Fibroblast of pulmonary artery (primary cell): ENCODE results near the gene CUBN.

ENCODE experiments used
- DNase-seq: peaks from one replicate; pipeline ENCODE4 v3.0.0-alpha.2; 2010; ENCODE audit warnings: low read depth
- H3K4me3 ChIP-seq: replicated peaks from 2 replicates; pipeline ENCODE4 v1.5.1; 2011; ENCODE audit warnings: low read depth, mild to moderate bottlenecking, control low read depth, low read length, moderate library complexity
- TF ChIP-seq, protein P1 (sequence below): IDR thresholded peaks from 2 replicates; pipeline ENCODE4 v1.5.1; 2011; ENCODE audit warnings: mild to moderate bottlenecking, control low read depth, low read length, inconsistent platforms; ENCODE audit errors: missing control alignments

CUBN gene

GRCh38 chr10:16941067-16941466 is 188.5 kb downstream of the CUBN start:
- H3K4me3 ChIP-seq = no peak overlapping the region
- DNase-seq = no peak
- TF ChIP-seq, protein P1, sequence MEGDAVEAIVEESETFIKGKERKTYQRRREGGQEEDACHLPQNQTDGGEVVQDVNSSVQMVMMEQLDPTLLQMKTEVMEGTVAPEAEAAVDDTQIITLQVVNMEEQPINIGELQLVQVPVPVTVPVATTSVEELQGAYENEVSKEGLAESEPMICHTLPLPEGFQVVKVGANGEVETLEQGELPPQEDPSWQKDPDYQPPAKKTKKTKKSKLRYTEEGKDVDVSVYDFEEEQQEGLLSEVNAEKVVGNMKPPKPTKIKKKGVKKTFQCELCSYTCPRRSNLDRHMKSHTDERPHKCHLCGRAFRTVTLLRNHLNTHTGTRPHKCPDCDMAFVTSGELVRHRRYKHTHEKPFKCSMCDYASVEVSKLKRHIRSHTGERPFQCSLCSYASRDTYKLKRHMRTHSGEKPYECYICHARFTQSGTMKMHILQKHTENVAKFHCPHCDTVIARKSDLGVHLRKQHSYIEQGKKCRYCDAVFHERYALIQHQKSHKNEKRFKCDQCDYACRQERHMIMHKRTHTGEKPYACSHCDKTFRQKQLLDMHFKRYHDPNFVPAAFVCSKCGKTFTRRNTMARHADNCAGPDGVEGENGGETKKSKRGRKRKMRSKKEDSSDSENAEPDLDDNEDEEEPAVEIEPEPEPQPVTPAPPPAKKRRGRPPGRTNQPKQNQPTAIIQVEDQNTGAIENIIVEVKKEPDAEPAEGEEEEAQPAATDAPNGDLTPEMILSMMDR = no peak

DNA sequence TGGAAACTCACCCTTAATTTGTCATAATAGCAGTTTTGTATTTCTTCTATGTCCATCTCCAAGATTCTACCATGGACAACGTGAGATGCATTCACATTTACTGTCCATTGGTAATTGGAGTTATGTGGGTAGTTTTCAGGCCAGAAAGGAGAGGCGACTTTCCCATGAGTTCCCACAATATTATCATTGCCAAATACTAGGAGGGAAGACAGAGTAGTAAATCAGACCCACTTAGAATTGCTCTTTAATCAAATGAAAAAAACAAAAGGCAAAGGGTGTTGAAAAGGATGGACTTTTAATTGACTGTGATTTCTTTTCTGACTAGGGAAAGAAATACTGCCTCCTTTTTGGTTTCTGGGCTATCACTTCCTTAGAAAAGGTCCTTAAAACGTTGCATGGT is 190.7 kb downstream of the CUBN start:
- H3K4me3 ChIP-seq = no peak overlapping the region
- TF ChIP-seq, protein P1 = no peak
- no peak for DNase-seq

GRCh38 chr10:16934461-16934860 is 195.2 kb downstream of the CUBN start:
- TF ChIP-seq, protein P1 = no peak
- DNase-seq = no peak

GRCh38 chr10:16933783-16934182 is 195.8 kb downstream of the CUBN start:
- DNase-seq = peak; percentile 47
- no peak overlapping the region for H3K4me3 ChIP-seq
- TF ChIP-seq, protein P1 = no peak

More at GRCh38 chr10:16934461-16934860, 195.2 kb downstream of the CUBN start:
- no peak overlapping the region for H3K4me3 ChIP-seq

- TF ChIP-seq, protein P1 = no peak
- no peak overlapping the region for H3K4me3 ChIP-seq
- DNase-seq = no peak
Observed at GRCh38 chr10:16931930-16932329, 197.7 kb downstream of the CUBN start.

GRCh38 chr10:16930540-16930939 is 199.1 kb downstream of the CUBN start:
- no peak overlapping the region for H3K4me3 ChIP-seq
- TF ChIP-seq, protein P1 = no peak
- no peak for DNase-seq

GRCh38 chr10:16929069-16929468 is 200.5 kb downstream of the CUBN start:
- TF ChIP-seq, protein P1 = no peak
- no peak overlapping the region for H3K4me3 ChIP-seq
- no peak for DNase-seq
